Activated gamma-delta T cell treated with anti-CD3 and anti-CD28 coated beads, Interleukin-2, amount 50 U/mL, for 16 hours (primary cell): ENCODE results near the gene PFKFB3.

ENCODE experiments used
- DNase-seq: peaks from one replicate; pipeline ENCODE4 v3.0.0-alpha.2; 2020; ENCODE audit warnings: low read depth

PFKFB3 gene

DNA sequence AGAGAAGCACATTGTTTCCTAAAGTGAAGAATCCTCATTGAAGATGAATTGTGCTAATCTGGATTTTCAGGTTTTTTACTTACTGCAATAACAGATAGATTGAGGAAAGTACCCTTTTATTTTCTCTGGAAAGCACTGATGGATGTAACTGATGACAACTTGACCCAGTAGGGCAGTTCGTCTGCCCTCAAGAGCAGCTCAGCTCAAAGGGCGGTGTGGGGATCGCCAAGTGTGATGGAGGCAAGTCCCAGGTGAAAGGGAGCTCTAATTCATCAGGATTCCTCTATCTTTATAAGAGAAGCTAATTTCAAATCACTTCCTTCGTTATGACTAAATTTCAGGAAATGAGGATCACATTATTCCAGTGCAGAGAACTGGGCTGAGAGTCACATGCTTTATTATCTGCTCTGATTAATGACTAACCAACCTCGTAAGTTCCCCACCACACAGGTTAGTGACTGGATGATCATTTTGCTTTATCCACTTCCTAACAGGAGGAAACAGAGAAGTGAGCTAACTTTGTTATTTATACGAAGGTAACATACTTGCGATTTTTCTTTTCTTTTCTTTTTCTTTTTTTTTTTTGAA is 98.8 kb downstream of the PFKFB3 start:
- DNase-seq = no peak
